DMS79 treated with DMSO at 0.1 percent for 48 hours (cell line): ENCODE measurements around the gene NUP210.
A peak's percentile ranks its signal among the peaks of the same experiment; 100 is the strongest.
"Not testable (repeated sequence)": the region's sequence is repeated elsewhere in the genome, so short reads cannot be mapped to it uniquely, and the experiment has no call there.

Source experiments
- DNase-seq: peaks from one replicate; lab custom pipeline; 2025; lab: John Stamatoyannopoulos, UW

The NUP210 gene

GRCh38 chr3:13420045-13420830 is at the start of gene NUP210:
TSS of gene NUP210 (minus strand) at chr3:13420322. CDS start at chr3:13420226, 96 bp downstream.
- peak; percentile 14 for DNase-seq

- no peak for DNase-seq
Measured at GRCh38 chr3:13466781-13467180, 46.7 kb upstream of the NUP210 start.

GRCh38 chr3:13465236-13465873 is 45.2 kb upstream of the NUP210 start:
- DNase-seq: no peak

GRCh38 chr3:13463618-13464400 is 43.7 kb upstream of the NUP210 start:
- no peak for DNase-seq

- no peak for DNase-seq
Measured at GRCh38 chr3:13462822-13463221, 42.7 kb upstream of the NUP210 start.

- no peak for DNase-seq
Measured at GRCh38 chr3:13462125-13462629, 42.1 kb upstream of the NUP210 start.

- DNase-seq: no peak
Measured at GRCh38 chr3:13461169-13462124, 41.3 kb upstream of the NUP210 start.

- no peak for DNase-seq
Measured at GRCh38 chr3:13460341-13460736, 40.2 kb upstream of the NUP210 start.

GRCh38 chr3:13459605-13460340 is 39.7 kb upstream of the NUP210 start:
- no peak for DNase-seq

- no peak for DNase-seq
Measured at GRCh38 chr3:13457593-13457992, 37.5 kb upstream of the NUP210 start.

- no peak for DNase-seq
Measured at GRCh38 chr3:13455644-13456043, 35.5 kb upstream of the NUP210 start.

- DNase-seq: peak; percentile 27
Measured at GRCh38 chr3:13452490-13453335, 32.6 kb upstream of the NUP210 start.

- DNase-seq: peak; percentile 23
Measured at GRCh38 chr3:13451301-13451673, 31.2 kb upstream of the NUP210 start.

- not testable (repeated sequence) for DNase-seq
Measured at GRCh38 chr3:13442882-13443281, 22.8 kb upstream of the NUP210 start.

- DNase-seq: no peak
Measured at GRCh38 chr3:13440204-13440817, 20.2 kb upstream of the NUP210 start.

- DNase-seq: not testable (repeated sequence)
Measured at GRCh38 chr3:13436213-13436612, 16.1 kb upstream of the NUP210 start.

GRCh38 chr3:13433912-13434311 is 13.8 kb upstream of the NUP210 start:
- no peak for DNase-seq

GRCh38 chr3:13432093-13432492 is 12.0 kb upstream of the NUP210 start:
- DNase-seq: no peak

GRCh38 chr3:13430411-13430875 is 10.3 kb upstream of the NUP210 start:
- not testable (repeated sequence) for DNase-seq
